ENCODE data around the gene DPYD.

DPYD gene

DNA sequence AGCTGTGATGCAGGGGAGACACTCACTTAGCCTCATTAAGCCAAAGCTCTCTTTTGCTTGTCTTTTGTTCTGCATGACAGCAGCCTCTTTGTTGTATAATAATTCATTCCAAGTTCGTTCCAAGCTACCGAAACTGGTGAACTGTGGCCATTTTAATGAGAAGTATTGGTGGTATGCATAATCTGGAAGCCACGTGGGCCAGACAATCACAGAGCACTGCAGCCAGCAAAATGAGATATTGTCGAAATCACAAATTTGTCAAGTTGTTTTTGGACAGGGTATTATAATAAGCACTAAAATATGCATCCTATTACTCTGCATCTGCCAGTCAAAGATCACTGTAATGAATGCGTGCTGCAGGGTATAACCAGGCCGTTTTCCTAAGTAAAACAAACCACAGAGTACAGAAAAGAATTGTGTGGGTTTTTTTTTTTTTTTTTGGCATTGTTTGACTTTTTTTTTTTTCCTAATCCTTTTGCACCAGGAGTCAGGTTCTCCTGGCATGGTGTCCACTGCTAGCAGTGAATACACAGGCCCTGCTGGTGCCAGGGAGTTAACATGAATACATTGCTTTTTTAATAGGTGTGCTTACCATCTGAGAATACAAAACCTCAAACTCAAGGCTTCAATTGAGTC is 775.4 kb downstream of the DPYD start:
- TF ChIP-seq, protein P1, sequence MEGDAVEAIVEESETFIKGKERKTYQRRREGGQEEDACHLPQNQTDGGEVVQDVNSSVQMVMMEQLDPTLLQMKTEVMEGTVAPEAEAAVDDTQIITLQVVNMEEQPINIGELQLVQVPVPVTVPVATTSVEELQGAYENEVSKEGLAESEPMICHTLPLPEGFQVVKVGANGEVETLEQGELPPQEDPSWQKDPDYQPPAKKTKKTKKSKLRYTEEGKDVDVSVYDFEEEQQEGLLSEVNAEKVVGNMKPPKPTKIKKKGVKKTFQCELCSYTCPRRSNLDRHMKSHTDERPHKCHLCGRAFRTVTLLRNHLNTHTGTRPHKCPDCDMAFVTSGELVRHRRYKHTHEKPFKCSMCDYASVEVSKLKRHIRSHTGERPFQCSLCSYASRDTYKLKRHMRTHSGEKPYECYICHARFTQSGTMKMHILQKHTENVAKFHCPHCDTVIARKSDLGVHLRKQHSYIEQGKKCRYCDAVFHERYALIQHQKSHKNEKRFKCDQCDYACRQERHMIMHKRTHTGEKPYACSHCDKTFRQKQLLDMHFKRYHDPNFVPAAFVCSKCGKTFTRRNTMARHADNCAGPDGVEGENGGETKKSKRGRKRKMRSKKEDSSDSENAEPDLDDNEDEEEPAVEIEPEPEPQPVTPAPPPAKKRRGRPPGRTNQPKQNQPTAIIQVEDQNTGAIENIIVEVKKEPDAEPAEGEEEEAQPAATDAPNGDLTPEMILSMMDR (IDR thresholded peaks at IDR 0.05; ENCODE audit: extremely low read depth, insufficient read depth, missing control alignments): no peak
- in situ Hi-C loops (cut with MboI; ENCODE audit: low pct_unique_long_range_greater_than_20kb, low sequenced_read_pairs, unreplicated experiment): no loop called here
- DNase-seq (ENCODE audit: low spot score): no peak

- TF ChIP-seq, protein P1 (IDR thresholded peaks at IDR 0.05; ENCODE audit: extremely low read depth, insufficient read depth, missing control alignments): no peak
- in situ Hi-C loops (cut with MboI; ENCODE audit: low pct_unique_long_range_greater_than_20kb, low sequenced_read_pairs, unreplicated experiment): no loop called here
- DNase-seq (ENCODE audit: low spot score): no peak
Measured at GRCh38 chr1:97144527-97144926, 776.3 kb downstream of the DPYD start.

GRCh38 chr1:97143236-97143882 is 777.5 kb downstream of the DPYD start:
- no peak for DNase-seq (ENCODE audit: low spot score)
- TF ChIP-seq, protein P1 (IDR thresholded peaks at IDR 0.05; ENCODE audit: extremely low read depth, insufficient read depth, missing control alignments): no peak
- in situ Hi-C loops (cut with MboI; ENCODE audit: low pct_unique_long_range_greater_than_20kb, low sequenced_read_pairs, unreplicated experiment): no loop called here

GRCh38 chr1:97140611-97141010 is 780.2 kb downstream of the DPYD start:
- DNase-seq (ENCODE audit: low spot score): no peak
- in situ Hi-C loops (cut with MboI; ENCODE audit: low pct_unique_long_range_greater_than_20kb, low sequenced_read_pairs, unreplicated experiment): no loop called here
- TF ChIP-seq, protein P1 (IDR thresholded peaks at IDR 0.05; ENCODE audit: extremely low read depth, insufficient read depth, missing control alignments): no peak

GRCh38 chr1:97139512-97139911 is 781.3 kb downstream of the DPYD start:
- in situ Hi-C loops (cut with MboI; ENCODE audit: low pct_unique_long_range_greater_than_20kb, low sequenced_read_pairs, unreplicated experiment): no loop called here
- TF ChIP-seq, protein P1 (IDR thresholded peaks at IDR 0.05; ENCODE audit: extremely low read depth, insufficient read depth, missing control alignments): no peak
- no peak for DNase-seq (ENCODE audit: low spot score)

GRCh38 chr1:97138515-97139032 is 782.3 kb downstream of the DPYD start:
- in situ Hi-C loops (cut with MboI; ENCODE audit: low pct_unique_long_range_greater_than_20kb, low sequenced_read_pairs, unreplicated experiment): no loop called here
- TF ChIP-seq, protein P1 (IDR thresholded peaks at IDR 0.05; ENCODE audit: extremely low read depth, insufficient read depth, missing control alignments): no peak

More at GRCh38 chr1:97138515-97139032, 782.3 kb downstream of the DPYD start:
- no peak for DNase-seq (ENCODE audit: low spot score)

Data from GM13977 (cell line).